Adrenal gland (tissue), 5 donors: Measurements from ENCODE around the gene FDPS.

Source experiments
- CTCF ChIP-seq, 6 experiments: fragments of 450-650 bp in 4 of 6; fragments of 200-600 bp in 2 of 6; sonication (generic) in 1 of 6; IDR thresholded peaks; 1 replicate in 5 of 6; 2 replicates in 1 of 6; pipeline versions ENCODE4 v1.5.1 to v1.8.0; 2016 to 2021; ENCODE audit warnings: antibody characterized with exemption in 6 of 6, mild to moderate bottlenecking in 2 of 6, moderate library complexity in 1 of 6
- POLR2A ChIP-seq, 2 donors: fragments of 450-650 bp; IDR thresholded peaks; one replicate each; pipeline ENCODE4 v1.6.1; 2017; ENCODE audit warnings: antibody characterized with exemption in 2 of 2, mild to moderate bottlenecking in 2 of 2, moderate library complexity in 1 of 2
- donor health status: DM: no; HTN: no; CAD: no.

- TF ChIP-seq CTCF (IDR thresholded peaks at IDR 0.05): peak in 1 of 6 experiments; percentile 13
- TF ChIP-seq POLR2A (IDR thresholded peaks at IDR 0.05): no peak
Measured at GRCh38 chr1:155261493-155261851, 47.2 kb upstream of the FDPS start.
